A673 (cell line): ENCODE results near the gene CARD9.

Experiments used
- CTCF ChIP-seq: fragments of 300-800, 200-600 bp; sonication (generic); conservative IDR thresholded peaks from 2 replicates; pipeline ENCODE4 v1.5.1; 2017; ENCODE audit warnings: low read depth, mild to moderate bottlenecking, antibody characterized with exemption, low read length, moderate library complexity, mixed read lengths
- EZH2 ChIP-seq: fragments of 200-600 bp; sonication (generic); IDR thresholded peaks from 2 replicates; pipeline ENCODE4 v1.6.1; 2017; ENCODE audit warnings: borderline replicate concordance, low read depth, mild to moderate bottlenecking, mixed read lengths, antibody characterized with exemption, low read length; ENCODE audit not compliant: poor library complexity, severe bottlenecking

GRCh38 chr9:136416427-136416826 lies 43.0 kb upstream of the CARD9 start:
- TF ChIP-seq CTCF (no peak), EZH2 (no peak)
